22Rv1 (cell line): ENCODE measurements around the gene FOXS1.

Experiments used
- ZFX ChIP-seq: fragments of 450-650 bp; IDR thresholded peaks from 2 replicates; pipeline ENCODE4 v1.6.1; 2017; ENCODE audit warnings: antibody characterized with exemption, borderline replicate concordance
- TF ChIP-seq, protein P1 (sequence below): fragments of 450-650 bp; IDR thresholded peaks from 2 replicates; pipeline ENCODE4 v1.5.1; 2017; ENCODE audit warnings: mild to moderate bottlenecking

DNA sequence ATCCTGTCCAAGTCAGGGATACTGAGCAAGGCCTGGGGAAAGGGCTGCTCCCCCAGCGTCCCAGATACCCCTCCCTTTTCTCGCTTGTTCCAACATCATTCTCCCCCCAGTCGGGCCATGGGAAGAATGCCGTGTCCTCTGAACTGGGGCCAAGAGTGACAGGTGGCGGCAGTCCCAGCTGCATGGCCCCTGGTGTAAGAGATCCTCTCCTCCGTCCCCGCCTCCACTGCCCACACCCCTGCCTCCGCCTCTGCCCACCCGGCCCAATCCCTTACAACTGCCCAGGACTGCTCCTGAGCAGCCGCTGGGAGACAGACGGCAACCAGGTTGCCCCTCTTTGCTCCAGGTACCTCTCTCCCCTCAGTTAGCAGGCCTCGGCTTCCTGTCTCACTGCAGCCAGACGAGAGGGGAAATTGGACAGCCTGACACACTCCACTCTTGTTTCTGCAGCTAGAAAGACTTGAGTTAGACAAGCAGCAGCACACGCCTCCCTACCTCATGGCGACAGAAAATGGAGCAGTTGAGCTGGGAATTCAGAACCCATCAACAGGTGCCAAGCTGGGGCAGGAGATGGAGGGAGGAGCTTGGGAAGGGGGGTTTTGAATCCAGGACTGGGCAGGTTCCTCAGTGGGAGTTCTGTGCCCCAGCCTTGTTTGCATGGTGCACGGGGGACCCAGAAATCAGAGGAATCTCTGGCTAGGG is 26.2 kb downstream of the FOXS1 start, which contains the start of gene MYLK2:
- TF ChIP-seq, protein P1, sequence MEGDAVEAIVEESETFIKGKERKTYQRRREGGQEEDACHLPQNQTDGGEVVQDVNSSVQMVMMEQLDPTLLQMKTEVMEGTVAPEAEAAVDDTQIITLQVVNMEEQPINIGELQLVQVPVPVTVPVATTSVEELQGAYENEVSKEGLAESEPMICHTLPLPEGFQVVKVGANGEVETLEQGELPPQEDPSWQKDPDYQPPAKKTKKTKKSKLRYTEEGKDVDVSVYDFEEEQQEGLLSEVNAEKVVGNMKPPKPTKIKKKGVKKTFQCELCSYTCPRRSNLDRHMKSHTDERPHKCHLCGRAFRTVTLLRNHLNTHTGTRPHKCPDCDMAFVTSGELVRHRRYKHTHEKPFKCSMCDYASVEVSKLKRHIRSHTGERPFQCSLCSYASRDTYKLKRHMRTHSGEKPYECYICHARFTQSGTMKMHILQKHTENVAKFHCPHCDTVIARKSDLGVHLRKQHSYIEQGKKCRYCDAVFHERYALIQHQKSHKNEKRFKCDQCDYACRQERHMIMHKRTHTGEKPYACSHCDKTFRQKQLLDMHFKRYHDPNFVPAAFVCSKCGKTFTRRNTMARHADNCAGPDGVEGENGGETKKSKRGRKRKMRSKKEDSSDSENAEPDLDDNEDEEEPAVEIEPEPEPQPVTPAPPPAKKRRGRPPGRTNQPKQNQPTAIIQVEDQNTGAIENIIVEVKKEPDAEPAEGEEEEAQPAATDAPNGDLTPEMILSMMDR = no peak
- TF ChIP-seq ZFX = no peak
